ENCODE results near the gene PLXNA4. TPM values are rescaled to one million over a fixed set of nuclear protein-coding genes. Genes with fewer than 3 reads are reported as not detected.

The PLXNA4 gene
- total and polyA plus RNA-seq, 9 of the 15 experiments (the other 6 are each of a cell fraction or from before 2014, with no cell fraction given) = under 0.01 to 0.09 TPM; not detected in 7

DNA sequence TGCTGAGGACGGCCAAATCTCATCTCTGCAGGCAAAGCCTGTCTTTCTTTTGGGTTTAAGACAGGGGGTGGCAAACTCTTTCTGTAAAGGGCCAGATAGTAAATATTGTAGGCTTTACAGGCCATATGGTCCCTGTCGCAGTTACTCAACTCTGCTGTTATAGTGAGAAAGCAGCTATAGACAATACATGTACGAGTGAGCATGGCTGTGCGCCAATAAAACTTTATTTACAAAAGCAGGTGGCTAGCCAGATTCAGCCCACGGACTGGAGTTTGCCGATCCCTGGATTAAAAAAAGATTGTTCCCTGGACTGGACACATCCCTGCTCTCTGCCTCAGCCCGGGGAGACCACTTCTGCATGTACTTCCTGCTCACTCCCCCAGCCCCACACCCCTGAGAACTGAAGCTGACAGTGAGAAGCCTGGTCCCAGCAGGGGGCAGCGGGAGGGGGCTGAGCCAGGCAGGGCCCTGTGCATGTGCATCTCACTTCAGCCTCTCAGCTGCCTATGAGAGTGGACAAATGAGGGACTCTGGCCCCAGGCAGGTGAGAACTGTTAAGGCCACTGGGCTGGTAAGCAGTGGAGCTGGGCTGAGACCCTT lies 392.4 kb downstream of the PLXNA4 start (continued):
- TF ChIP-seq ZBTB40 (IDR thresholded peaks at IDR 0.05) = peak; percentile 88
- 0 out of 2 replicates have a peak, but pooled peaks have one; percentile 41 for TF ChIP-seq ZBTB40 (CRISPR knock-in tag; IDR thresholded peaks at IDR 0.05)
- TF ChIP-seq MLX (CRISPR knock-in tag; conservative IDR thresholded peaks at IDR 0.05) = no peak
- no peak for TF ChIP-seq FOXK2 (conservative IDR thresholded peaks at IDR 0.05 in 1 of 2, IDR thresholded peaks at IDR 0.05 in 1 of 2; ENCODE audit: low read depth in 2 of 2)
- no peak for TF ChIP-seq SMARCE1 (IDR thresholded peaks at IDR 0.05)
- TF ChIP-seq ARHGAP35 (IDR thresholded peaks at IDR 0.05; ENCODE audit: partially characterized antibody) = no peak
- TF ChIP-seq, protein P1, sequence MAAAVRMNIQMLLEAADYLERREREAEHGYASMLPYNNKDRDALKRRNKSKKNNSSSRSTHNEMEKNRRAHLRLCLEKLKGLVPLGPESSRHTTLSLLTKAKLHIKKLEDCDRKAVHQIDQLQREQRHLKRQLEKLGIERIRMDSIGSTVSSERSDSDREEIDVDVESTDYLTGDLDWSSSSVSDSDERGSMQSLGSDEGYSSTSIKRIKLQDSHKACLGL (CRISPR knock-in tag; IDR thresholded peaks at IDR 0.05; ENCODE audit: borderline replicate concordance, poor library complexity, severe bottlenecking) = no peak
- TF ChIP-seq LCOR (CRISPR knock-in tag; IDR thresholded peaks at IDR 0.05) = no peak
